ENCODE measurements around the gene TUT7. TPM values are rescaled to one million over a fixed set of nuclear protein-coding genes. Genes with fewer than 3 reads are reported as not detected.

The TUT7 gene
- total RNA-seq, 2 experiments from 2014 or later, result 32.0 to 33.6 TPM

- ATAC-seq (no peak), DNase-seq (no peak)
- ChIA-PET POLR2A (no interaction called here), CTCF (interaction anchor here (2.4 kb wide), 1 partner anchor 75 kb away, joined by 9 read pairs; no protein-coding TSS in a partner anchor)
- intact Hi-C loops (cut with micrococcal nuclease), result no loop called here
- no peaks in the 10 kb centered on the region for H3K27me3 Mint-ChIP-seq
- H3K9me3 Mint-ChIP-seq, result no peaks in the 10 kb centered on the region
- TF ChIP-seq, protein P1, sequence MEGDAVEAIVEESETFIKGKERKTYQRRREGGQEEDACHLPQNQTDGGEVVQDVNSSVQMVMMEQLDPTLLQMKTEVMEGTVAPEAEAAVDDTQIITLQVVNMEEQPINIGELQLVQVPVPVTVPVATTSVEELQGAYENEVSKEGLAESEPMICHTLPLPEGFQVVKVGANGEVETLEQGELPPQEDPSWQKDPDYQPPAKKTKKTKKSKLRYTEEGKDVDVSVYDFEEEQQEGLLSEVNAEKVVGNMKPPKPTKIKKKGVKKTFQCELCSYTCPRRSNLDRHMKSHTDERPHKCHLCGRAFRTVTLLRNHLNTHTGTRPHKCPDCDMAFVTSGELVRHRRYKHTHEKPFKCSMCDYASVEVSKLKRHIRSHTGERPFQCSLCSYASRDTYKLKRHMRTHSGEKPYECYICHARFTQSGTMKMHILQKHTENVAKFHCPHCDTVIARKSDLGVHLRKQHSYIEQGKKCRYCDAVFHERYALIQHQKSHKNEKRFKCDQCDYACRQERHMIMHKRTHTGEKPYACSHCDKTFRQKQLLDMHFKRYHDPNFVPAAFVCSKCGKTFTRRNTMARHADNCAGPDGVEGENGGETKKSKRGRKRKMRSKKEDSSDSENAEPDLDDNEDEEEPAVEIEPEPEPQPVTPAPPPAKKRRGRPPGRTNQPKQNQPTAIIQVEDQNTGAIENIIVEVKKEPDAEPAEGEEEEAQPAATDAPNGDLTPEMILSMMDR (IDR thresholded peaks at IDR 0.05), result no peak
- H3K27ac Mint-ChIP-seq, result no peak overlapping the region
- H3K4me3 Mint-ChIP-seq, result no peak overlapping the region
- H3K36me3 Mint-ChIP-seq (ENCODE audit: low read depth), result peaks cover 44% of the 10 kb centered on the region
- H3K4me1 Mint-ChIP-seq (ENCODE audit: low read depth), result peaks cover 38% of the 10 kb centered on the region
Measured at GRCh38 chr9:86277072-86277471, 77.1 kb downstream of the TUT7 start.

DNA sequence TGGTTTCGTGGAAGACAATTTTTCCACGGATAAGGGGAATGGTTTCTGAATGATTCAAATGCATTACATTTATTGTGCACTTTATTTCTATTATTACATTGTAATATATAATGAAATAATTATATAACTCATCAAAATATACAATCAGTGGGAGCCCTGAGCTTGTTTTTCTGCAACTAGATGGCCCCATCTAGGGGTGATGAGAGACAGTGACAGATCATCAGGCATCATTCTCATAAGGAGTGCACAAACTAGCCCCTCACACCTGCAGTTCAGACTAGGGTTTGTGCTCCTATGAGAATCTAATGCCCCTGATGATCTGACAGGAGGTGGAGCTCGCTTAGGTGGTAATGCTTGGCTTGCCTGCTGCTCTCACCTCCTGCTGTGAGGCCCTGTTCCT, 78.2 kb downstream of the TUT7 start:
- ChIA-PET POLR2A (interaction anchor here (0.6 kb wide), 1 partner anchor 11 kb away, joined by 3 read pairs; no protein-coding TSS in a partner anchor), CTCF (interaction anchor here (1.2 to 2.4 kb wide), 2 partner anchors 13 to 74 kb away, joined by 5 to 9 read pairs; no protein-coding TSS in a partner anchor)
- H3K4me3 Mint-ChIP-seq, result no peak overlapping the region
- ATAC-seq (no peak), DNase-seq (no peak)
- peaks cover 49% of the 10 kb centered on the region for H3K36me3 Mint-ChIP-seq (ENCODE audit: low read depth)
- peaks cover 33% of the 10 kb centered on the region for H3K4me1 Mint-ChIP-seq (ENCODE audit: low read depth)
- TF ChIP-seq, protein P1 (IDR thresholded peaks at IDR 0.05), result peak; percentile 37
- no peaks in the 10 kb centered on the region for H3K9me3 Mint-ChIP-seq
- intact Hi-C loops (cut with micrococcal nuclease), result no loop called here
- H3K27ac Mint-ChIP-seq, result no peak overlapping the region
- no peaks in the 10 kb centered on the region for H3K27me3 Mint-ChIP-seq

- TF ChIP-seq, protein P1 (IDR thresholded peaks at IDR 0.05), result no peak
- Mint-ChIP-seq H3K36me3 (ENCODE audit: low read depth) (peaks cover 47% of the 10 kb centered on the region), H3K27me3 (no peaks in the 10 kb centered on the region), H3K4me1 (ENCODE audit: low read depth) (peaks cover 31% of the 10 kb centered on the region), H3K4me3 (no peak overlapping the region), H3K27ac (no peak overlapping the region), H3K9me3 (no peaks in the 10 kb centered on the region)
- ChIA-PET POLR2A (interaction anchor here (0.5 to 0.6 kb wide), 2 partner anchors 19 to 63 kb away, joined by 3 to 4 read pairs; no protein-coding TSS in a partner anchor), CTCF (interaction anchor here (1.2 to 2.4 kb wide), 2 partner anchors 12 to 73 kb away, joined by 5 to 9 read pairs; no protein-coding TSS in a partner anchor)
- ATAC-seq (no peak), DNase-seq (no peak)
- intact Hi-C loops (cut with micrococcal nuclease), result no loop called here
Measured at GRCh38 chr9:86274821-86275643, 79.2 kb downstream of the TUT7 start.

DNA sequence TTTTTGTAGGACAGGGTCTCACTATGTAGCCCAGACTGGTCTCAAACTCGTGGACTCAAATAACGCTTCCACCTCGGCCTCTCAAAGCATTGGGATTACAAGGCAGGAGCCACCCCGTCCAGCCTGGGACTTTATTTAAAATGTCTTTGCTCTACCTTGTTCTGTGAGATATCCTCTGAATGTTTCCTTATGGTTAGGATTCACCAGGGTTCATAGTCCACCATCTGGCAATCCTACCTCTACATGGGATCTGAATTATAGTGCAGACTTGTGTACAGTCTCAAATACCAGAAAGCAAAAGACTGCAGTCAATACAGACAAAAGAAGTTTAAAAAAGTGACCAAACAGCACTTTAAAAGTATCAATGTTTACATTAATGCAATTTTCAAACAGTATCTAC, 82.0 kb downstream of the TUT7 start:
- TF ChIP-seq, protein P1 (IDR thresholded peaks at IDR 0.05), result no peak
- Mint-ChIP-seq H3K27me3 (no peaks in the 10 kb centered on the region), H3K9me3 (no peaks in the 10 kb centered on the region), H3K4me3 (no peak overlapping the region), H3K36me3 (ENCODE audit: low read depth) (peaks cover 37% of the 10 kb centered on the region), H3K4me1 (ENCODE audit: low read depth) (peaks cover 10% of the 10 kb centered on the region), H3K27ac (no peak overlapping the region)
- CTCF ChIA-PET, result no interaction called here
- POLR2A ChIA-PET, result no interaction called here
- intact Hi-C loops (cut with micrococcal nuclease), result no loop called here
- ATAC-seq (no peak), DNase-seq (no peak)

DNA sequence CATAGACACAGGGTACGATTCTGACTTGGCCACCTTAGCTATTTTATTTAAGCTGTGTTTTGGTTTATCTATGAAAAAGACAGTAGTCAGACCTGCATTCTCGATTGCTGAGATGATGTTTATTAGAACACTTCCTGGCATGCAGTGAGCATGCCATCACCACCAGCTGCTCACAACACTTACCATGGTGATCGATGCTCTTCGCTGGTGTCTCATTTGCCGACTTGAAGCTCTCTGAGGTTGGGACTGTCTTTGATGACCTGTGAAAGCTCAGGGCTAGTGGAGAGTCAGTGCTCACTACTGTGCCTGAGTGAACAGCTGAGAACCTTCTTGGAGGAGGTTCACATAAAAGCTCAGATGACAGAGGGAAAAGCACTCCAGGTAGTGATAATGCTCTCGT, 90.3 kb downstream of the TUT7 start:
- no peak overlapping the region for H3K4me3 Mint-ChIP-seq
- CTCF ChIA-PET, result interaction anchor here (1.2 to 2.0 kb wide), 2 partner anchors 12 to 62 kb away, joined by 3 to 5 read pairs; no protein-coding TSS in a partner anchor
- intact Hi-C loops (cut with micrococcal nuclease), result no loop called here

More for the DNA sequence above, 90.3 kb downstream of the TUT7 start:
- H3K27ac Mint-ChIP-seq, result no peak overlapping the region
- TF ChIP-seq, protein P1 (IDR thresholded peaks at IDR 0.05), result no peak
- DNase-seq, result no peak
- H3K27me3 Mint-ChIP-seq, result no peaks in the 10 kb centered on the region
- POLR2A ChIA-PET, result no interaction called here
- H3K4me1 Mint-ChIP-seq (ENCODE audit: low read depth), result no peaks in the 10 kb centered on the region
- H3K36me3 Mint-ChIP-seq (ENCODE audit: low read depth), result peaks cover 33% of the 10 kb centered on the region
- no peak for ATAC-seq
- H3K9me3 Mint-ChIP-seq, result no peaks in the 10 kb centered on the region
